Esophagus (tissue), 2 donors: Measurements from ENCODE around the gene SLC35E2B. TPM values are rescaled to one million over a fixed set of nuclear protein-coding genes. Genes with fewer than 3 reads are reported as not detected.
A peak's percentile ranks its signal among the peaks of the same experiment; 100 is the strongest.
"Not testable (repeated sequence)": the region's sequence is repeated elsewhere in the genome, so short reads cannot be mapped to it uniquely, and the experiment has no call there.

Source experiments
- H3K27ac ChIP-seq, 2 donors: one replicate each; pipeline ENCODE4 v1.5.1; 2013; ENCODE audit warnings: low read depth in 2 of 2, mild to moderate bottlenecking in 2 of 2, inconsistent platforms in 1 of 2, low read length in 1 of 2, moderate library complexity in 1 of 2
- H3K27me3 ChIP-seq, 2 donors: one replicate each; pipeline ENCODE4 v1.6.1; 2013; ENCODE audit warnings: low read length in 2 of 2, control low read depth in 1 of 2, mild to moderate bottlenecking in 1 of 2; ENCODE audit not compliant: insufficient read depth in 2 of 2, control insufficient read depth in 1 of 2
- H3K36me3 ChIP-seq, 2 donors: one replicate each; pipeline ENCODE4 v1.6.1; 2013; ENCODE audit warnings: low read length in 1 of 2; ENCODE audit not compliant: control insufficient read depth in 2 of 2, insufficient read depth in 2 of 2
- H3K4me1 ChIP-seq, 2 donors: one replicate each; pipeline ENCODE4 v1.6.1; 2013; ENCODE audit warnings: low read length in 1 of 2; ENCODE audit not compliant: control insufficient read depth in 2 of 2, insufficient read depth in 2 of 2
- H3K4me3 ChIP-seq, 2 donors: one replicate each; pipeline ENCODE4 v1.5.1; 2013; ENCODE audit warnings: low read length in 2 of 2, mild to moderate bottlenecking in 2 of 2, low read depth in 1 of 2, moderate library complexity in 1 of 2
- H3K9me3 ChIP-seq, 2 donors: one replicate each; pipeline ENCODE4 v1.6.1; 2013; ENCODE audit warnings: mild to moderate bottlenecking in 2 of 2, low read depth in 1 of 2, low read length in 1 of 2, moderate library complexity in 1 of 2; ENCODE audit not compliant: control insufficient read depth in 2 of 2, insufficient read depth in 1 of 2
- WGBS, 2 donors: extraction: QIAGEN DNeasy Blood & Tissue Kit; methylation state at CpG; one replicate each; pipeline ENCODE4 v1.1.7; 2013; 5-methylcytosine and 5-hydroxymethylcytosine counted together
- polyA plus RNA-seq, 2 donors: library from polyadenylated mRNA; stranded (reverse); fragments of 200-250 nt; gene quantifications; one replicate each; pipeline ENCODE4 v1.2.3, GENCODE V29; 2013
- donor health status: healthy with polysubstance abuse.
- donor health status: Bipolar disorder and iron deficiency.

SLC35E2B gene
- polyA plus RNA-seq, 2 donors, result 12.0 to 17.9 TPM

DNA sequence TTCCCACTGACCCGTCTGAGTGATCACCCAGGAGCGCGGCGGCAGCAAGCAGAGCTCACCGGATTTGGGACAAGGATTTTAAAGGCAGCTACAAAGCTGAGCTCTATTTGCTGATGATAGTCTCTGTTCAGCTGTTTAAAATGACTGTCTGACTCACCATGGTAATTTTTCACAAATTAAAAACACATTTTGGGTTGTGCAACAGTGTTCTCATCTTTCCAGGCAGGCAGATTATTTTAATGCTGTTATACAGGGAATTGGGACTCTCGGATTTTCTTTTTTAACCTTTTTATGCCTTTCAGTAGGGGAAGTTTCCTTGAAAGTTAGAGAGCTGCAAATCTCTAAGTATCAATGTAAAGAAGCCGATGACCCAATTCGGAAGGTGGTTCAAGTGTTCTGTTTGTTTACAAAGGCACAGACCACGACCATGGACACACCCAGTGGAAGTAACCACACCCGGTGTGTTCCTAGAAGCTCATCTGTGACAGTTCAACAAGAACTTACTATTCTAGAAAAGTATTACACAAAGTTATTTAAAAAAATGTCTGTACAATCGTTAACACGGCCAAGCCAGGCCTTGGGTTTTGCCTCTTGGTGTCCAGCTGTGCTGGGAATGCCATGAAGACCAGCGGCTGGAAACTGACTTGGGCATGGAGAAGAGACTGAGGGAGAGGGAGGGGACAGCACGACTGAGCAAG is 35.9 kb upstream of the SLC35E2B start:
- H3K9me3 ChIP-seq, H3K4me3 ChIP-seq, H3K4me1 ChIP-seq, H3K27me3 ChIP-seq: not testable (repeated sequence)
- Histone ChIP-seq H3K27ac (peak overlapping the region in 1 of 2 donors; percentile 70), H3K36me3 (peaks cover 0 to 10% of the 10 kb centered on the region in 2 donors)
- 46 to 59% methylated on average over 5 to 14 of the region's 14 CpGs for WGBS, 2 donors

GRCh38 chr1:1727131-1727651 is 34.6 kb upstream of the SLC35E2B start:
- H3K36me3 ChIP-seq, H3K9me3 ChIP-seq, H3K27ac ChIP-seq, H3K4me3 ChIP-seq, H3K4me1 ChIP-seq, H3K27me3 ChIP-seq: not testable (repeated sequence)
- WGBS, 2 donors, result 73 to 91% methylated on average over 10 to 11 of the region's 12 CpGs

DNA sequence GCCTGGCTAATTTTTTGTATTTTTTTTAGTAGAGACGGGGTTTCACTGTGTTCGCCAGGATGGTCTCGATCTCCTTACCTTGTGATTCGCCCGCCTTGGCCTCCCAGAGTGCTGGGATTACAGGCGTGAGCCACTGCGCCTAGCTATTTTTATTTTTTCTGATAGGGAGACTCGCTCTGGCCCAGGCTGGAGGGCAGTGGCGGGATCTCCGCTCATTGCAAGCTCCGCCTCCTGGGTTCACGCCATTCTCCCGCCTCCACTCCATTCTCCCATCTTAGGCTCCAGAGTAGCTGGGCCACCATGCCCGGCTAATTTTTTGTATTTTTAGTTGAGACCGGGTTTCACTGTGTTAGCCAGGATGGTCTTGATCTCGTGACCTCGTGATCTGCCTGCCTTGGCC is 33.5 kb upstream of the SLC35E2B start:
- not testable (repeated sequence) for H3K27ac ChIP-seq, H3K36me3 ChIP-seq, H3K9me3 ChIP-seq, H3K4me3 ChIP-seq, H3K27me3 ChIP-seq, H3K4me1 ChIP-seq
- whole genome bisulfite sequencing, 2 donors, result 97% methylated on average over 14 to 17 of the region's 17 CpGs

GRCh38 chr1:1724035-1724864 is 31.7 kb upstream of the SLC35E2B start, which contains the start of gene CDK11A:
CDK11A (minus strand) TSS chr1:1724357; CDS start chr1:1722818, 1,539 bp downstream.
- WGBS, 2 donors, result 1% methylated on average over 37 to 58 of the region's 78 CpGs
- not testable (repeated sequence) for H3K36me3 ChIP-seq, H3K27me3 ChIP-seq, H3K9me3 ChIP-seq, H3K4me1 ChIP-seq
- H3K4me3 ChIP-seq, result peak within 1 kb of the TSS; percentile 50 to 75
- H3K27ac ChIP-seq, result peak within 1 kb of the TSS; percentile 83 to 95

DNA sequence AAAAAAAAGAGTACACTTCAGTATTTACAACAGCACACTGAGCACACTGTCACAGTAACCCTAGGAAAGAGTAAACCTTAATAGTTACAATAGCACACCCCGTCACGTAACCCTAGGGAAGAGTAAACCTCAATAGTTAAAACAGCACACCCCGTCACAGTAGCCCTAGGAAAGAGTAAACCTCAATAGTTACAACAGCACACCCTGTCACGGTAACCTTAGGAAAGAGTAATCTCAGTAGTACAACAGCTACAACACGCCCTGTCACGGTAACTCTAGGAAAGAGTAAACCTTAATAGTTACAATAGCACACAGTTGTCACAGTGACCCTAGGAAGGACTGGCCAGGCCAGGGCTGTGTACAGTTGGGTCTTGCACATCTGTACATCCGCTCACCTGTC is 28.6 kb upstream of the SLC35E2B start:
- Histone ChIP-seq H3K27me3 (no peaks in the 10 kb centered on the region), H3K4me3 (no peak overlapping the region), H3K27ac (no peak overlapping the region), H3K36me3 (peaks cover 0 to 11% of the 10 kb centered on the region in 2 donors), H3K9me3 (no peaks in the 10 kb centered on the region), H3K4me1 (no peaks in the 10 kb centered on the region)
- WGBS, 2 donors, result 67 to 77% methylated on average over 7 of the region's 7 CpGs

- H3K27me3 ChIP-seq, H3K36me3 ChIP-seq, H3K27ac ChIP-seq, H3K9me3 ChIP-seq, H3K4me1 ChIP-seq, H3K4me3 ChIP-seq: not testable (repeated sequence)
- 83 to 92% methylated on average over 9 to 15 of the region's 18 CpGs for WGBS, 2 donors
Observed at GRCh38 chr1:1715109-1715883, 22.7 kb upstream of the SLC35E2B start.

DNA sequence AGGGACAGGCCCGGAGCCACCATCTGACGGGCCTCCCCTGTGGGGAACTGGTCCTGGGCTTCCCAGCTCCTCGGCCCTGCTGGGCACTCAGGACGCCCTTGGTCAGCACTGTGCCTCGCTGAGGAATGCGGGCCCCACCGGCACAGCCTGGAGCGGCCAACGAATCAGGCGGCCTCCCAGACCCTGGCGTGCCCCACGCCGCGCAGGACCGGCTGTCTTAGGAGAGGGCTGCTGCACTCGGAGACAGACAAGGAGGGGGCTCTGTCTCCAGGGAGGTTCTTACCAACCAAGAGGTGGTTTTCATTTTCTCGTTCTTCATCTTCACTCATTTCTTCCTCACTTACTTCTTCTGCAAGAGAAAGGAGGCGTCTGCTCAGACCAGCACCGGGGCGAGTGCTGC is 15.3 kb upstream of the SLC35E2B start:
- H3K9me3 ChIP-seq, H3K4me1 ChIP-seq, H3K27ac ChIP-seq, H3K4me3 ChIP-seq, H3K27me3 ChIP-seq: not testable (repeated sequence)
- WGBS, 2 donors, result 95 to 100% methylated on average over 5 to 16 of the region's 20 CpGs
- peaks cover 0 to 17% of the 10 kb centered on the region in 2 donors for H3K36me3 ChIP-seq

DNA sequence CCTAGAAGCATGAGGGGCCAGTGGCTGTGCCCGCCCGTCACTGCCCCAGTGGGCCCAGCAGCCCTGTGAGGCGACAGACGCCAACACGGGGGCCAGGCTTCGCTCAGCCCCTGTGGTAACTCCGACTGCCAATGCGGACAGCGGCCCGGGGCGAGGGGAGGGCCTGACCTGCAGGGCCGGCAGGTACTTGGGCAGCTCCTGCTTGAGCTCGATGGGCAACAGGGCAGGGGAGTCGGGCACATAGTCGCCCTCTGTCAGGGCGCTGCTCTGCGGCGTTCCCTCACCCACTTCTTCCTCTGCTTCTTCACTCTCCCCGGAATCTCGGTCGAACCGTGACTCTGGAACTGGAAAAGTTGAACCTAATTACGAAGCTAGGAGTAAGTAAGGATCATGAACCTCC is 14.6 kb upstream of the SLC35E2B start:
- not testable (repeated sequence) for H3K9me3 ChIP-seq
- WGBS, 2 donors, result 96 to 97% methylated on average over 5 to 18 of the region's 23 CpGs

GRCh38 chr1:1705623-1706022 is 13.0 kb upstream of the SLC35E2B start:
- not testable (repeated sequence) for H3K4me3 ChIP-seq, H3K27me3 ChIP-seq, H3K4me1 ChIP-seq, H3K9me3 ChIP-seq, H3K27ac ChIP-seq
- 98% methylated on average over 6 of the region's 10 CpGs; no CpG with 5 or more reads in 1 of the 2 donors for WGBS, 2 donors
- H3K36me3 ChIP-seq, result peaks cover 0 to 17% of the 10 kb centered on the region in 2 donors

More for the DNA sequence above, 14.6 kb upstream of the SLC35E2B start:
- peaks cover 0 to 17% of the 10 kb centered on the region in 2 donors for H3K36me3 ChIP-seq
- not testable (repeated sequence) for H3K4me3 ChIP-seq, H3K4me1 ChIP-seq, H3K27ac ChIP-seq, H3K27me3 ChIP-seq
